Skeletal muscle satellite cell (primary cell): ENCODE measurements around the gene CDK5. TPM values are rescaled to one million over a fixed set of nuclear protein-coding genes. Genes with fewer than 3 reads are reported as not detected.
A peak's percentile ranks its signal among the peaks of the same experiment; 100 is the strongest.

Experiments
- H3K27me3 ChIP-seq: 2 replicates; pipeline ENCODE4 v1.7.0; 2013; ENCODE audit warnings: low read length; ENCODE audit not compliant: control insufficient read depth, insufficient read depth
- H3K36me3 ChIP-seq: 2 replicates; pipeline ENCODE4 v1.7.0; 2013; ENCODE audit warnings: mild to moderate bottlenecking, control low read depth, low read length; ENCODE audit not compliant: insufficient read depth
- H3K4me1 ChIP-seq: 2 replicates; pipeline ENCODE4 v1.7.0; 2013; ENCODE audit warnings: low read length; ENCODE audit not compliant: control insufficient read depth, insufficient read depth
- H3K4me2 ChIP-seq: 2 replicates; pipeline ENCODE4 v1.7.0; 2013; ENCODE audit warnings: mild to moderate bottlenecking, low read length
- H3K4me3 ChIP-seq: 2 replicates; pipeline ENCODE4 v1.7.0; 2013; ENCODE audit warnings: low read length
- H3K9ac ChIP-seq: 2 replicates; pipeline ENCODE4 v1.7.0; 2013; ENCODE audit warnings: mild to moderate bottlenecking, low read depth, low read length, moderate library complexity
- H3K9me3 ChIP-seq: replicated peaks from 2 replicates; pipeline ENCODE4 v1.7.0; 2013; ENCODE audit warnings: mild to moderate bottlenecking, control low read depth, low read length
- total RNA-seq: library from RNA; depleted of rRNA; stranded (reverse); fragments of >200 nt; gene quantifications from 2 replicates; pipeline ENCODE4 v1.2.3, GENCODE V29; 2012; rRNA removed

CDK5 gene
- 15.7 and 18.1 TPM in 2 replicates for total RNA-seq

- Histone ChIP-seq H3K9me3 (no peaks in the 10 kb centered on the region), H3K36me3 (peaks cover 4% of the 10 kb centered on the region), H3K27me3 (no peaks in the 10 kb centered on the region), H3K9ac (peak within 1 kb of the TSS; percentile 82), H3K4me2 (peak within 1 kb of the TSS; percentile 94), H3K4me3 (peak within 1 kb of the TSS; percentile 87), H3K4me1 (peaks cover 41% of the 10 kb centered on the region)
Measured at GRCh38 chr7:151057506-151057988, at the start of gene CDK5. TSS of gene CDK5 (minus strand) at chr7:151057897. CDS start at chr7:151057848, 49 bp downstream.

DNA sequence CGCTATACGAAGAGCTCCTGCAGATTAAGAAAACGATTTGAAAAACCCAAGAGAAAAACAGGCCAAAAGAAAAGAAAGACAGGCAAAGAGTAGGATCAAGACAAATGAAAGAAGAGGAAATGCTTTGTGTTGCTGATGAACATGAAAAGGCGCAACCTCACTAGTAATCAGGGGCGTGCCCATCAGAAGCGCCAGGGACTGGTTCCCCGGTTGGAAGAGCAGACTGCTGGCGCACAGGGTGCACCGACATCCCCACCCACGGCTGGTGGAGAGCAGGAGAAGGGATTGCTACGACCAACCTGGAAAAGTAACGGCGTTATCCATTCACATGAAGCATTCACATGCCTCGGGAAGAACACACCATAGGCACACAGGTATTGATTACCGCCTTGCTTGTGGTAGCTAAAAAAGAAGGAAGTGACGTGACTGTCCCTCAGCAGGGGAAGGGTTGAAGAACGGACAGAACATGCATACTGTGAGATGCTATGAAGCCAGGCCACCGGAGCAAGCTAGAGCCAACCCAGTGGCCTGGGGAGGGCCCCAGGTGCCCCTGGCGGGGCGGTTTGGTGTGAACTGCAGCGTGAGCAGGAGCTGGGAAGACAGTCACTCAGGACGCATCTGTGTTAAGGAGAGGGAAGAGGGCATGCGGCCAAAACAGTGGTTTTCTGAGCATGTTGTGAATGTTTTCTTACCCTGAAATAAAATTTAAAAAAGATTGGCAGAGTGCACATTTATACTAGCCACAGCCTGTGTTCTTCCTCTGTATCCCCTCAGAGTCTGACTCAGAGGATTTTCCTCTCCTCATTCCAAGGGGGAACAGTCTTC, 46.9 kb upstream of the CDK5 start:
- H3K9ac ChIP-seq, result peak overlapping the region; percentile 22
- H3K27me3 ChIP-seq, result no peaks in the 10 kb centered on the region
- no peaks in the 10 kb centered on the region for H3K9me3 ChIP-seq
- H3K4me2 ChIP-seq, result peak overlapping the region; percentile 64
- no peaks in the 10 kb centered on the region for H3K36me3 ChIP-seq
- H3K4me1 ChIP-seq, result peaks cover 26% of the 10 kb centered on the region
- no peak overlapping the region for H3K4me3 ChIP-seq

- no peak overlapping the region for H3K9ac ChIP-seq
- H3K36me3 ChIP-seq, result no peaks in the 10 kb centered on the region
- H3K4me1 ChIP-seq, result peaks cover 23% of the 10 kb centered on the region
- no peaks in the 10 kb centered on the region for H3K27me3 ChIP-seq
- H3K4me2 ChIP-seq, result no peak overlapping the region
- no peak overlapping the region for H3K4me3 ChIP-seq
- no peaks in the 10 kb centered on the region for H3K9me3 ChIP-seq
Measured at GRCh38 chr7:151103973-151104372, 46.3 kb upstream of the CDK5 start.

DNA sequence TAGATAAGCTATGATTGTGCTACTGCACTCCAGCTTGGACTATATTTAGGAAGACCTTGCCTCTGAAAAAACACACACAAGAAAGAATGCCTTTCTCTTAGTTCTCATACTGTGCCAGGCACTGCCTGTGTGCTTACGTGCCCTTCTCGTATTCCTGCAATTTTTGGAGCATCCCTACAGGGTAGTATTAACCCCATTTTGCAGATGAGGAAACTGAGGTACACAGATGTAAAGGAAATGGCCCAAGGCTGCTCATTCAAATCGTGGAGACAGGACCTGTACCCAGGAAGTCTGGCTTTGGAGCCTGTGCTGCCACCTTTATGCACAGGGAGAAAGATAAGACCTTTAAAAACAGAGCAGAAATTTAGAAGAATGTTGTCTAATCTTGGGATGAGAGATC, 45.3 kb upstream of the CDK5 start:
- Histone ChIP-seq H3K9me3 (no peaks in the 10 kb centered on the region), H3K4me1 (peaks cover 23% of the 10 kb centered on the region), H3K4me3 (no peak overlapping the region), H3K4me2 (no peak overlapping the region), H3K27me3 (no peaks in the 10 kb centered on the region), H3K36me3 (no peaks in the 10 kb centered on the region), H3K9ac (no peak overlapping the region)

GRCh38 chr7:151101621-151102396, 44.1 kb upstream of the CDK5 start:
- H3K4me1 ChIP-seq, result peaks cover 23% of the 10 kb centered on the region
- no peaks in the 10 kb centered on the region for H3K36me3 ChIP-seq

DNA sequence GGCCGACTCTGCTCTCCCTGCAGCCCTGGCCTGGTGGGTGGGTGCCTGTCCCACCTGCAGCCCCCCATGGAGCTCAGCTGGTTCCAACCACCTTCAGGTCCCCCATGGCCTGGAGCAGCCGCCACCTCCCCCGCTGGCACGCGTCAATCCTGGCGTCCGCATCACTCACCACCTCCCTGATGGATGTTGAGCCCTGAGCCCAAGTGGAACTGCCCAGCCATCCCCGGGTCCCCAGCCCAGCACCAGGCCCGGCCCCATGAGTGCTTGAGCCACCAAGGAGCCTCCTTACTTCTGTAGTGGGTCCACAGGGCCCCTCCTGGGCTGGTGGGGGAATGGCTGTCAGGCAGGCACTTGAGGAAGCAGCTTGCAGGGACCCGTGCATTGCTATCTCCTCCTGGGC, 43.2 kb upstream of the CDK5 start:
- Histone ChIP-seq H3K36me3 (no peaks in the 10 kb centered on the region), H3K27me3 (no peaks in the 10 kb centered on the region), H3K4me3 (no peak overlapping the region), H3K9me3 (no peaks in the 10 kb centered on the region), H3K9ac (no peak overlapping the region), H3K4me2 (no peak overlapping the region), H3K4me1 (peaks cover 27% of the 10 kb centered on the region)

More at GRCh38 chr7:151101621-151102396, 44.1 kb upstream of the CDK5 start:
- Histone ChIP-seq H3K4me3 (no peak overlapping the region), H3K9me3 (no peaks in the 10 kb centered on the region), H3K27me3 (no peaks in the 10 kb centered on the region), H3K9ac (no peak overlapping the region), H3K4me2 (no peak overlapping the region)

DNA sequence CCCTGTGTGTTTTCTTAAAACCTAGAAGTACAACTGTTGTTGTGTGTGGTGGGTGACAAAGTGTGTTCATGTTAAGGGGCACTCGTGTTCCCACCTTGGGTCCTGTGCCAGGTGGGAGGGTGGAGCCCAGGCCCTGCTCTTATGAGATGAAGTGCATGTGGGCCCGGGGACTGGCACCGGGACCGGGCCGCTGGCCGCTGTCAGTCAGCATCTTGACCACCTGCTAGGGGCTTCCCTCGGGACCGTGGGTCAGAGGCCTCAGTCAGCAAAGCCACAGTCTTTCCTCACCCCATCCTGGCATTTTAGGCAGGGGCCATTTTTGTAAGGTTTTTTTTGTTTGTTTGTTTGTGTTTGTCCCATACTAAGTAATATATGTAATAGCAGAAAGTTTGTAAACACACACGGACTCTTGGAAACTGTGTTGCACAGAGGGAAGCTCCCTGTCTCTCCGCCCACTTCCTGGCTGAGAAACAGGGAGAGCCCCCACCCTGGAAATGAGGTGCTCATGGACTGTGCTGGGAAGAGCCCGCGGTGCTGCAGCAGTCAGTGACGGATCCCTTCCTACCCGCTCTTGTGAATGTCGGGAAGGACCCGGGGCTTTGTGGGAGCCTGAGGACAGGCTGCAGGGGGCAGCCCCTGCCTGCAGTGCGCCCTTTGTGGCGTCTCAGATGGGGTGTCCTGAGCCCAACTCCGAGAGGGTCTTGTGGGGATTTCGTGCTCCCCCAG, 42.0 kb upstream of the CDK5 start:
- Histone ChIP-seq H3K27me3 (no peaks in the 10 kb centered on the region), H3K36me3 (no peaks in the 10 kb centered on the region), H3K4me3 (no peak overlapping the region), H3K4me2 (peak overlapping the region; percentile 2), H3K9me3 (no peaks in the 10 kb centered on the region), H3K9ac (no peak overlapping the region), H3K4me1 (peaks cover 27% of the 10 kb centered on the region)

DNA sequence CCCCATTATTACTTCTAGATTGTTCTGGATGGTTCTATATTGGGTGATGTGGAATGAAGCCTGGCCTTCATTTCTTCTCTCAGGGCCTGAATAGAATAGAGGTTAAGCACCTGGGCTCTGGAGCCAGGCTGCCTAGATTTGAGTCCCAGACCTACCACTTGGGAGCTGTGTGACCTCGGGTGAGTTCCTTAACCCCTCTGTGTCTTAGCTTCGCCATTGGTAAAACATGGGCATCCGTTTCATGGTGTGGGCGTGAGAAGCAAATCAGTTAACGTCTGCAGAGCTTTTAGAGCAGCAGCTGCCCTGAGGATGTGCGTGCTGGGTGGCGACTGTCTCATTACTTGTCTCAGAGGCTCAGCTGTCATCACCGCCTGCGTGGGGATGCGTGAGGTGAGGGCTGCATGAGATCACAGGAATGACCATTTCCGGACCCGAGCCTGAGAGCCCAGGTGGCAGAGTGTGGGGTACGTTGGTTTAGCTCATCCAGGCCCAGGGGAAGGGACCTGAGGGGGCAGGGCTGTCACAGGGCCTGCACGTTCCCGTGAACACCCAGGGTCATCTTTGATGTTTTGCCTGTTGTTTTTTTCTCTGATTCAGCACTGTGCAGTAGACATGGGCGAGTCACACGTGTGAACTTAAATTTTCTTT, 38.3 kb upstream of the CDK5 start:
- Histone ChIP-seq H3K4me3 (no peak overlapping the region), H3K4me2 (peak overlapping the region; percentile 46), H3K27me3 (no peaks in the 10 kb centered on the region), H3K36me3 (peaks cover 16% of the 10 kb centered on the region), H3K9ac (no peak overlapping the region), H3K4me1 (peaks cover 27% of the 10 kb centered on the region), H3K9me3 (no peaks in the 10 kb centered on the region)

- Histone ChIP-seq H3K4me1 (peaks cover 27% of the 10 kb centered on the region), H3K36me3 (peaks cover 16% of the 10 kb centered on the region), H3K27me3 (no peaks in the 10 kb centered on the region), H3K4me2 (peak overlapping the region; percentile 46), H3K9me3 (no peaks in the 10 kb centered on the region), H3K9ac (peak overlapping the region; percentile 32), H3K4me3 (no peak overlapping the region)
Measured at GRCh38 chr7:151095123-151095797, 37.6 kb upstream of the CDK5 start.

DNA sequence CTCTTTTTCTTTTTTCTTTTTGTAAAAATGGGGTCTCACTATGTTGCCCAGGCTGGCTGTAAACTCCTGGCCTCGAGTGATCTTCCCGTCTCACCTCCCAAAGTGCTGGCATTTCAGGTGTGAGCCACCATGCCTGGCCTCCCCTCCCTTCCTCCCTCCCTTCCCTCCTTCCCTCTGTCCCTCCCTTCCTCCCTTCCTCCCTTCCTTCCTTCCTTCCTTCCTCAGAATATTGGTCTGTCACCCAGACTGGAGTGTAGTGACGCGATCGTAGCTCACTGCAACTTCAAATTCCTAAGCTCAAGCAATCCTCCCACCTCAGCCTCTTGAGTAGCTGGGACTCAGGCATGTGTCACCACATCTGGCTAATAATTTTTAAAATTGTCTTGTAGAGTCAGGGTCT, 37.0 kb upstream of the CDK5 start:
- H3K4me1 ChIP-seq, result peaks cover 28% of the 10 kb centered on the region
- H3K9ac ChIP-seq, result no peak overlapping the region
- H3K27me3 ChIP-seq, result no peaks in the 10 kb centered on the region
- H3K4me3 ChIP-seq, result no peak overlapping the region
- no peak overlapping the region for H3K4me2 ChIP-seq
- H3K9me3 ChIP-seq, result no peaks in the 10 kb centered on the region
- peaks cover 16% of the 10 kb centered on the region for H3K36me3 ChIP-seq
